ENCODE measurements around the gene DLGAP4.

- no peak for TF ChIP-seq EZH2 (IDR thresholded peaks at IDR 0.05; ENCODE audit: insufficient read depth, poor library complexity, severe bottlenecking)
- TF ChIP-seq EZH2phosphoT487 (IDR thresholded peaks at IDR 0.05; ENCODE audit: insufficient read depth, low read depth), result no peak
Measured at GRCh38 chr20:36399147-36399968, 93.2 kb downstream of the DLGAP4 start.
